Activated naive CD4-positive, alpha-beta T cell treated with anti-CD3 and anti-CD28 coated beads for 36 hours (primary cell): ENCODE measurements around the gene CHSY1. TPM values are rescaled to one million over a fixed set of nuclear protein-coding genes. Genes with fewer than 3 reads are reported as not detected.

Source experiments
- CTCF ChIA-PET: fragments of 350-600 bp; sonication (Branson Sonifier 250); formaldehyde crosslinking; loops from one replicate; lab custom pipeline; 2021; ENCODE audit warnings: antibody characterized with exemption; lab: Charles Lee
- DNase-seq: peaks from one replicate; pipeline ENCODE4 v3.0.0-alpha.2; 2020
- H3K27ac Mint-ChIP-seq: one replicate; pipeline ENCODE4 v1.8.0; 2021; ENCODE audit warnings: mild to moderate bottlenecking, mixed read lengths
- H3K27me3 Mint-ChIP-seq: one replicate; pipeline ENCODE4 v1.8.0; 2021; ENCODE audit warnings: low read depth, mixed read lengths
- H3K36me3 Mint-ChIP-seq: one replicate; pipeline ENCODE4 v1.8.0; 2021; ENCODE audit warnings: low read depth, mixed read lengths
- H3K4me1 Mint-ChIP-seq: one replicate; pipeline ENCODE4 v1.8.0; 2021; ENCODE audit warnings: low read depth, mixed read lengths
- H3K4me3 Mint-ChIP-seq: one replicate; pipeline ENCODE4 v1.8.0; 2021; ENCODE audit warnings: mild to moderate bottlenecking, moderate library complexity, mixed read lengths
- H3K9me3 Mint-ChIP-seq: one replicate; pipeline ENCODE4 v1.8.0; 2021; ENCODE audit warnings: mixed read lengths
- intact Hi-C: fragments of 100-400 bp; cut with micrococcal nuclease; formaldehyde crosslinking; loops from one replicate; pipeline ENCODE4 v1.15.1; 2023
- total RNA-seq, 2 experiments: library from RNA; stranded (reverse); gene quantifications; one replicate each; pipeline ENCODE4 v1.2.3, GENCODE V29; 2021

Gene CHSY1
- total RNA-seq, 2 experiments from 2014 or later, result 19.5 to 21.8 TPM

GRCh38 chr15:101242160-101242998 lies 9.5 kb downstream of the CHSY1 start:
- peak; percentile 81 for DNase-seq
- CTCF ChIA-PET, result interaction anchor here (0.7 to 1.5 kb wide), 3 partner anchors 25 to 234 kb away, joined by 3 to 5 read pairs (median 3); no protein-coding TSS in a partner anchor
- peak overlapping the region; percentile 76 for H3K27ac Mint-ChIP-seq
- peaks cover 12% of the 10 kb centered on the region for H3K36me3 Mint-ChIP-seq
- no peak overlapping the region for H3K4me3 Mint-ChIP-seq
- peaks cover 79% of the 10 kb centered on the region for H3K4me1 Mint-ChIP-seq
- no peaks in the 10 kb centered on the region for H3K9me3 Mint-ChIP-seq
- H3K27me3 Mint-ChIP-seq, result no peaks in the 10 kb centered on the region
- intact Hi-C loops, result loop anchor here (1.0 to 5.0 kb wide), 5 partner anchors 14 to 645 kb away; no protein-coding TSS in a partner anchor

- H3K4me1 Mint-ChIP-seq, result peaks cover 70% of the 10 kb centered on the region
- H3K27me3 Mint-ChIP-seq, result no peaks in the 10 kb centered on the region
- H3K9me3 Mint-ChIP-seq, result no peaks in the 10 kb centered on the region
- CTCF ChIA-PET, result interaction anchor here (0.8 to 1.6 kb wide), 6 partner anchors 18 to 172 kb away, joined by 3 to 5 read pairs (median 3); no protein-coding TSS in a partner anchor
- no peak for DNase-seq
- no peak overlapping the region for H3K27ac Mint-ChIP-seq
- intact Hi-C loops, result loop anchor here (5.0 kb wide), 1 partner anchor 643 kb away; no protein-coding TSS in a partner anchor
- H3K4me3 Mint-ChIP-seq, result no peak overlapping the region
- peaks cover 16% of the 10 kb centered on the region for H3K36me3 Mint-ChIP-seq
Measured at GRCh38 chr15:101240358-101240757, 11.5 kb downstream of the CHSY1 start.

GRCh38 chr15:101239724-101240136 lies 12.1 kb downstream of the CHSY1 start:
- intact Hi-C loops, result loop anchor here (5.0 kb wide), 1 partner anchor 642 kb away; no protein-coding TSS in a partner anchor
- peak; percentile 35 for DNase-seq
- Mint-ChIP-seq H3K9me3 (no peaks in the 10 kb centered on the region), H3K4me3 (peak overlapping the region; percentile 35), H3K27ac (peak overlapping the region; percentile 71), H3K4me1 (peaks cover 67% of the 10 kb centered on the region), H3K27me3 (no peaks in the 10 kb centered on the region), H3K36me3 (peaks cover 19% of the 10 kb centered on the region)
- CTCF ChIA-PET, result interaction anchor here (0.8 to 1.6 kb wide), 8 partner anchors 9 to 151 kb away, joined by 3 to 5 read pairs (median 3); no protein-coding TSS in a partner anchor

GRCh38 chr15:101237251-101237650 lies 14.6 kb downstream of the CHSY1 start:
- no peaks in the 10 kb centered on the region for H3K9me3 Mint-ChIP-seq
- no peak overlapping the region for H3K27ac Mint-ChIP-seq
- peaks cover 37% of the 10 kb centered on the region for H3K36me3 Mint-ChIP-seq
- H3K4me3 Mint-ChIP-seq, result no peak overlapping the region
- intact Hi-C loops, result no loop called here
- no peaks in the 10 kb centered on the region for H3K27me3 Mint-ChIP-seq
- no peak for DNase-seq
- peaks cover 50% of the 10 kb centered on the region for H3K4me1 Mint-ChIP-seq
- CTCF ChIA-PET, result no interaction called here

- DNase-seq, result no peak
- intact Hi-C loops, result no loop called here
- no peaks in the 10 kb centered on the region for H3K9me3 Mint-ChIP-seq
- no peaks in the 10 kb centered on the region for H3K27me3 Mint-ChIP-seq
- no peak overlapping the region for H3K4me3 Mint-ChIP-seq
- H3K36me3 Mint-ChIP-seq, result peaks cover 58% of the 10 kb centered on the region
- CTCF ChIA-PET, result no interaction called here
- H3K27ac Mint-ChIP-seq, result no peak overlapping the region
- H3K4me1 Mint-ChIP-seq, result peaks cover 31% of the 10 kb centered on the region
Measured at GRCh38 chr15:101233651-101234280, 18.1 kb downstream of the CHSY1 start.

GRCh38 chr15:101232677-101233076 lies 19.2 kb downstream of the CHSY1 start:
- H3K9me3 Mint-ChIP-seq, result peaks cover 5% of the 10 kb centered on the region
- H3K27me3 Mint-ChIP-seq, result no peaks in the 10 kb centered on the region
- peaks cover 67% of the 10 kb centered on the region for H3K36me3 Mint-ChIP-seq
- CTCF ChIA-PET, result no interaction called here
- no peak overlapping the region for H3K27ac Mint-ChIP-seq
- intact Hi-C loops, result no loop called here
- H3K4me1 Mint-ChIP-seq, result peaks cover 35% of the 10 kb centered on the region
- no peak for DNase-seq
- no peak overlapping the region for H3K4me3 Mint-ChIP-seq

- intact Hi-C loops, result loop anchor here (2.0 kb wide), 1 partner anchor 14 kb away; no protein-coding TSS in a partner anchor
- H3K4me1 Mint-ChIP-seq, result peaks cover 46% of the 10 kb centered on the region
- H3K9me3 Mint-ChIP-seq, result peaks cover 5% of the 10 kb centered on the region
- no peak for DNase-seq
- H3K27ac Mint-ChIP-seq, result no peak overlapping the region
- CTCF ChIA-PET, result no interaction called here
- H3K27me3 Mint-ChIP-seq, result no peaks in the 10 kb centered on the region
- peaks cover 70% of the 10 kb centered on the region for H3K36me3 Mint-ChIP-seq
- H3K4me3 Mint-ChIP-seq, result no peak overlapping the region
Measured at GRCh38 chr15:101228313-101228712, 23.5 kb downstream of the CHSY1 start.

GRCh38 chr15:101225658-101226057 lies 26.2 kb downstream of the CHSY1 start:
- intact Hi-C loops, result no loop called here
- H3K36me3 Mint-ChIP-seq, result peaks cover 53% of the 10 kb centered on the region
- H3K27ac Mint-ChIP-seq, result no peak overlapping the region
- H3K4me1 Mint-ChIP-seq, result peaks cover 53% of the 10 kb centered on the region
- H3K9me3 Mint-ChIP-seq, result peaks cover 5% of the 10 kb centered on the region
- no peak overlapping the region for H3K4me3 Mint-ChIP-seq
- no peaks in the 10 kb centered on the region for H3K27me3 Mint-ChIP-seq
- DNase-seq, result no peak
- CTCF ChIA-PET, result no interaction called here

- no peak for DNase-seq
- CTCF ChIA-PET, result interaction anchor here (0.6 to 1.9 kb wide), 3 partner anchors 16 to 349 kb away, joined by 3 to 5 read pairs (median 3); no protein-coding TSS in a partner anchor
- Mint-ChIP-seq H3K4me1 (peaks cover 53% of the 10 kb centered on the region), H3K27ac (no peak overlapping the region), H3K4me3 (no peak overlapping the region), H3K27me3 (no peaks in the 10 kb centered on the region), H3K36me3 (peaks cover 38% of the 10 kb centered on the region), H3K9me3 (no peaks in the 10 kb centered on the region)
- intact Hi-C loops, result no loop called here
Measured at GRCh38 chr15:101221902-101222301, 29.9 kb downstream of the CHSY1 start.

GRCh38 chr15:101220060-101220459 lies 31.8 kb downstream of the CHSY1 start:
- intact Hi-C loops, result no loop called here
- Mint-ChIP-seq H3K27me3 (no peaks in the 10 kb centered on the region), H3K36me3 (peaks cover 27% of the 10 kb centered on the region), H3K9me3 (no peaks in the 10 kb centered on the region), H3K4me1 (peaks cover 46% of the 10 kb centered on the region), H3K4me3 (no peak overlapping the region), H3K27ac (no peak overlapping the region)
- DNase-seq, result no peak
- CTCF ChIA-PET, result no interaction called here

GRCh38 chr15:101219441-101219840 lies 32.4 kb downstream of the CHSY1 start:
- H3K9me3 Mint-ChIP-seq, result no peaks in the 10 kb centered on the region
- CTCF ChIA-PET, result no interaction called here
- H3K36me3 Mint-ChIP-seq, result peaks cover 21% of the 10 kb centered on the region
- no peak overlapping the region for H3K4me3 Mint-ChIP-seq
- no peak for DNase-seq
- intact Hi-C loops, result no loop called here
- peaks cover 40% of the 10 kb centered on the region for H3K4me1 Mint-ChIP-seq
- no peaks in the 10 kb centered on the region for H3K27me3 Mint-ChIP-seq
- no peak overlapping the region for H3K27ac Mint-ChIP-seq

GRCh38 chr15:101217446-101217845 lies 34.4 kb downstream of the CHSY1 start:
- intact Hi-C loops, result no loop called here
- Mint-ChIP-seq H3K27ac (no peak overlapping the region), H3K36me3 (peaks cover 16% of the 10 kb centered on the region), H3K9me3 (no peaks in the 10 kb centered on the region), H3K4me3 (no peak overlapping the region), H3K27me3 (no peaks in the 10 kb centered on the region), H3K4me1 (peaks cover 45% of the 10 kb centered on the region)
- DNase-seq, result no peak
- CTCF ChIA-PET, result interaction anchor here (1.0 kb wide), 1 partner anchor 13 kb away, joined by 3 read pairs; no protein-coding TSS in a partner anchor
